NB4 (cell line): ENCODE measurements around the gene GLRX3.
A peak's percentile ranks its signal among the peaks of the same experiment; 100 is the strongest.

Experiments
- DNase-seq: peaks from one replicate; pipeline ENCODE4 v3.0.0; 2010; ENCODE audit warnings: low read depth
- H3K4me3 ChIP-seq: one replicate; pipeline ENCODE4 v1.5.1; 2011; ENCODE audit warnings: mild to moderate bottlenecking, low read depth, low read length, moderate library complexity
- CTCF ChIP-seq: IDR thresholded peaks from one replicate; pipeline ENCODE4 v1.5.1; 2012; ENCODE audit warnings: low read depth, low read length
- MAX ChIP-seq: IDR thresholded peaks from 2 replicates; pipeline ENCODE4 v1.6.1; 2011; ENCODE audit warnings: low read depth, low read length
- MYC ChIP-seq: IDR thresholded peaks from 2 replicates; pipeline ENCODE4 v1.6.1; 2011; ENCODE audit warnings: low read depth, low read length
- POLR2A ChIP-seq: IDR thresholded peaks from 2 replicates; pipeline ENCODE4 v1.6.1; 2011; ENCODE audit warnings: mild to moderate bottlenecking; ENCODE audit not compliant: insufficient read length; ENCODE audit errors: extremely low read depth

The GLRX3 gene

DNA sequence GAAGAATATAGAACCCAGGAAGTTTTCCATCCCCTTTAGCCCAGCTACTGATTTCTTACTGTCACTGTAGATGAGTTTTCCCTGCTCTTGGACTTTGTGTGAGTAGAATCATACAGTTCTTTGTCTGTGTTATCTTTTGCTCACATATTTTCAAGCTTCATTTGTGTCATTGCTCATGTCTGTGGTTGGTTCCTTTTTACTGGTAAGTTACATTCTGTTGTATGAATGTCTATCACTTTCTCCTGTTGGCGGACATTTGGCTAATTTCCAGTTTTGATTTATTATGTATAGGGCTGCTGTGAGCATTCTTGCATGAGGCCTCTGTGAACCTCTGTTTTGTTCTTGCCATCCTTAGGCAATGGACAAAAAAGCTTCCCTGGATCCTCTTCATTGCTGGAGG lies 5.3 kb downstream of the GLRX3 start:
- no peak overlapping the region for H3K4me3 ChIP-seq
- DNase-seq = no peak
- TF ChIP-seq MAX = no peak
- TF ChIP-seq CTCF = no peak
- TF ChIP-seq POLR2A = no peak
- TF ChIP-seq MYC = no peak

GRCh38 chr10:130141878-130142277 lies 5.7 kb downstream of the GLRX3 start:
- no peak for TF ChIP-seq MYC
- TF ChIP-seq POLR2A = no peak
- no peak for TF ChIP-seq MAX
- TF ChIP-seq CTCF = no peak
- no peak overlapping the region for H3K4me3 ChIP-seq
- no peak for DNase-seq

- TF ChIP-seq MAX (no peak), POLR2A (no peak), CTCF (no peak), MYC (no peak)
- H3K4me3 ChIP-seq = no peak overlapping the region
- DNase-seq = no peak
These were observed 9.9 kb downstream of the GLRX3 start for GRCh38 chr10:130146042-130146441.

GRCh38 chr10:130159192-130159794 lies 23.1 kb downstream of the GLRX3 start:
- TF ChIP-seq CTCF (no peak), MYC (no peak), MAX (no peak), POLR2A (no peak)
- no peak overlapping the region for H3K4me3 ChIP-seq
- no peak for DNase-seq

DNA sequence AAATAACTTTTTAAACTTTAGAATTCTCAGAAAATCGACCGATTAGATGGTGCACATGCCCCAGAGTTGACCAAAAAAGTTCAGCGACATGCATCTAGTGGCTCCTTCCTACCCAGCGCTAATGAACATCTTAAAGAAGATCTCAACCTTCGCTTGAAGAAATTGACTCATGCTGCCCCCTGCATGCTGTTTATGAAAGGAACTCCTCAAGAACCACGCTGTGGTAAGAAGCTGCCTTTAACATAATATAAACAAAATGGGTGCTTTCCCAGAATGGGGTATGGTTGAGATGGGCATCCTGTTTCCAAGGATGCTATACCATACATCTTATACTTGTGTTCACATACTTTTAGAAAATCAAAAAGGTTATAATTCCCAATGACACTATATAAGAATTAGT lies 24.6 kb downstream of the GLRX3 start:
- TF ChIP-seq POLR2A = no peak
- TF ChIP-seq MAX = no peak
- TF ChIP-seq MYC = no peak
- no peak for TF ChIP-seq CTCF
- peak; percentile 23 for DNase-seq
- H3K4me3 ChIP-seq = no peak overlapping the region

DNA sequence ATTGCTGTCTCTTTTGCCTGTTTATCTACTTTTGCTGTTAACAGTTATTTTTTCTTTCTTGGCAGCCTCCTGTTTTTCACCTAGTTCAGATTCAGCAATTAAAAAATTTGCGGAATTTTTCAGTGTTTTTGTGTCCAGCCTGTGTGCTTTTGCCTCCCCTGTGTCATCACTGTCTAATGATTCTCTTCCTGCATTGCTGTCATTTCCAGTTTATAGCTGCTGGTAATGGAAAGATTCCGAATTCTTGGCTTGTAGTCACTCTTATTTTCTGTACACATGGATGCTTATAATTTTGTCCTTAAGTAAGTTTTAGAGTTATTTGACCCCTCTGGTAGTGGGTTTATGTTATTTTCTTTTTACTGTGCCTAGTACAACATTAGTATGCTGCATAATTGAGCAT lies 25.1 kb downstream of the GLRX3 start:
- DNase-seq = no peak
- no peak for TF ChIP-seq MAX
- no peak for TF ChIP-seq CTCF
- no peak for TF ChIP-seq MYC
- no peak for TF ChIP-seq POLR2A
- H3K4me3 ChIP-seq = no peak overlapping the region
